ENCODE results near the gene RABEP2. TPM values are rescaled to one million over a fixed set of nuclear protein-coding genes. Genes with fewer than 3 reads are reported as not detected.

The RABEP2 gene
- total and polyA plus RNA-seq, 9 of the 15 experiments (the other 6 are each of a cell fraction or from before 2014, with no cell fraction given): 0.15 to 13.4 (median 3.5) TPM

DNA sequence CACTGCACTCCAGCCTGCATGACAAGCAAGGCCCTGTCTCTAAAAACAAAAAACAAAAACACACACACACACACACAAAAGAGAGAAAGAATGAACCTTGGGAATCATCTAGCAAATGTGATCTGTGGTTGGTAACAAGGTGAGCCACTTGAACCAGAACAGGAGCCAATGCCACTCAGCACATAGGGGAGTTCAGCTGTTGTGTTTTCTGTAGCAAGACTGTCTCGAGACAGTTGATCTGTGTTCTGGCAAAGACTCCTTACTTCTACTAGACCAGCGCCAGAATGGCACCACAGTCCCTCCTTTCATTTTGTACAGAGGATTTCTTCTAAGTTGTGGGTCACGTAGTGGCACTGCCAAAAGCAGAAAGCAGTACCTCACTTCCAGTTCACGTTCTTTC is 26.1 kb downstream of the RABEP2 start (continued):
- TF ChIP-seq, protein P1, sequence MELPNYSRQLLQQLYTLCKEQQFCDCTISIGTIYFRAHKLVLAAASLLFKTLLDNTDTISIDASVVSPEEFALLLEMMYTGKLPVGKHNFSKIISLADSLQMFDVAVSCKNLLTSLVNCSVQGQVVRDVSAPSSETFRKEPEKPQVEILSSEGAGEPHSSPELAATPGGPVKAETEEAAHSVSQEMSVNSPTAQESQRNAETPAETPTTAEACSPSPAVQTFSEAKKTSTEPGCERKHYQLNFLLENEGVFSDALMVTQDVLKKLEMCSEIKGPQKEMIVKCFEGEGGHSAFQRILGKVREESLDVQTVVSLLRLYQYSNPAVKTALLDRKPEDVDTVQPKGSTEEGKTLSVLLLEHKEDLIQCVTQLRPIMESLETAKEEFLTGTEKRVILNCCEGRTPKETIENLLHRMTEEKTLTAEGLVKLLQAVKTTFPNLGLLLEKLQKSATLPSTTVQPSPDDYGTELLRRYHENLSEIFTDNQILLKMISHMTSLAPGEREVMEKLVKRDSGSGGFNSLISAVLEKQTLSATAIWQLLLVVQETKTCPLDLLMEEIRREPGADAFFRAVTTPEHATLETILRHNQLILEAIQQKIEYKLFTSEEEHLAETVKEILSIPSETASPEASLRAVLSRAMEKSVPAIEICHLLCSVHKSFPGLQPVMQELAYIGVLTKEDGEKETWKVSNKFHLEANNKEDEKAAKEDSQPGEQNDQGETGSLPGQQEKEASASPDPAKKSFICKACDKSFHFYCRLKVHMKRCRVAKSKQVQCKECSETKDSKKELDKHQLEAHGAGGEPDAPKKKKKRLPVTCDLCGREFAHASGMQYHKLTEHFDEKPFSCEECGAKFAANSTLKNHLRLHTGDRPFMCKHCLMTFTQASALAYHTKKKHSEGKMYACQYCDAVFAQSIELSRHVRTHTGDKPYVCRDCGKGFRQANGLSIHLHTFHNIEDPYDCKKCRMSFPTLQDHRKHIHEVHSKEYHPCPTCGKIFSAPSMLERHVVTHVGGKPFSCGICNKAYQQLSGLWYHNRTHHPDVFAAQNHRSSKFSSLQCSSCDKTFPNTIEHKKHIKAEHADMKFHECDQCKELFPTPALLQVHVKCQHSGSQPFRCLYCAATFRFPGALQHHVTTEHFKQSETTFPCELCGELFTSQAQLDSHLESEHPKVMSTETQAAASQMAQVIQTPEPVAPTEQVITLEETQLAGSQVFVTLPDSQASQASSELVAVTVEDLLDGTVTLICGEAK (IDR thresholded peaks at IDR 0.05): no peak
- TF ChIP-seq, protein P1 (CRISPR knock-in tag; IDR thresholded peaks at IDR 0.05): no peak
- TF ChIP-seq ZNF75A (CRISPR knock-in tag; IDR thresholded peaks at IDR 0.05): no peak
- TF ChIP-seq, protein P2, sequence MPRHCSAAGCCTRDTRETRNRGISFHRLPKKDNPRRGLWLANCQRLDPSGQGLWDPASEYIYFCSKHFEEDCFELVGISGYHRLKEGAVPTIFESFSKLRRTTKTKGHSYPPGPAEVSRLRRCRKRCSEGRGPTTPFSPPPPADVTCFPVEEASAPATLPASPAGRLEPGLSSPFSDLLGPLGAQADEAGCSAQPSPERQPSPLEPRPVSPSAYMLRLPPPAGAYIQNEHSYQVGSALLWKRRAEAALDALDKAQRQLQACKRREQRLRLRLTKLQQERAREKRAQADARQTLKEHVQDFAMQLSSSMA (CRISPR knock-in tag; IDR thresholded peaks at IDR 0.05): no peak
